K562 (cell line): ENCODE measurements around the gene CD70. TPM values are rescaled to one million over a fixed set of nuclear protein-coding genes. Genes with fewer than 3 reads are reported as not detected.

Experiments used
- ATAC-seq: fragments of 200-7000 bp; cut with Tn5 transposase; 3 replicates; pipeline ENCODE4 v1.9.1; 2020; ENCODE audit warnings: moderate library complexity
- BruUV-seq: library from RNA; stranded (reverse); fragments of 400-500 nt; replicated peaks from 2 replicates; lab custom pipeline; 2021; lab: Mats Ljungman, UMichigan
- CTCF ChIA-PET: fragments of 300-600 bp; formaldehyde crosslinking; extraction: SDS; loops from one replicate; lab custom pipeline; 2021; ENCODE audit warnings: low intra/inter-chr PET ratio; lab: Yijun Ruan, JAX
- POLR2A ChIA-PET: fragments of 300-600, 350-650 bp; sonication (Branson Sonifier 250); formaldehyde crosslinking; extraction: SDS; loops from one replicate; lab custom pipeline; 2021; ENCODE audit warnings: antibody characterized with exemption, inconsistent platforms; lab: Yijun Ruan, JAX
- DNase-seq, 4 experiments: peaks; one replicate each; pipeline versions ENCODE4 v3.0.0 to v3.0.0-alpha.2; 2011 to 2018; ENCODE audit warnings: low spot score in 3 of 4, mixed read lengths in 3 of 4; ENCODE audit errors: extremely low read depth in 1 of 4
- FAIRE-seq: peaks from 2 replicates; lab custom pipeline; 2011; peaks lifted over from hg19 to GRCh38; lab: Jason Lieb, UNC
- H2AFZ ChIP-seq: 2 replicates; pipeline ENCODE4 v1.6.0; 2011; ENCODE audit warnings: low read depth, low read length, control low read depth, inconsistent platforms
- H3K27ac ChIP-seq: fragments of 200-600 bp; 3 replicates; pipeline ENCODE4 v1.8.0; 2011; ENCODE audit warnings: low read depth, mild to moderate bottlenecking, control low read depth, inconsistent platforms, low read length, moderate library complexity, mixed read lengths; ENCODE audit errors: extremely low read depth
- H3K27me3 ChIP-seq, 2 experiments: fragments of 300-600 bp in 1 of 2; 2 replicates in 1 of 2; 3 replicates in 1 of 2; pipeline versions ENCODE4 v1.6.0 to v1.8.0; 2011; ENCODE audit warnings: inconsistent platforms in 2 of 2, low read length in 2 of 2, mild to moderate bottlenecking in 1 of 2, mixed read lengths in 1 of 2, moderate library complexity in 1 of 2; ENCODE audit not compliant: control insufficient read depth in 2 of 2, insufficient read depth in 2 of 2
- H3K36me3 ChIP-seq: fragments of 300-600 bp; 3 replicates; pipeline ENCODE4 v1.8.0; 2011; ENCODE audit warnings: mild to moderate bottlenecking, low read length, inconsistent platforms; ENCODE audit not compliant: control insufficient read depth, insufficient read depth
- H3K4me1 ChIP-seq, 2 experiments: fragments of 200-600 bp in 1 of 2; replicated peaks in 1 of 2; 2 replicates in 1 of 2; 3 replicates in 1 of 2; pipeline versions ENCODE4 v1.5.1 to v1.8.0; 2011; ENCODE audit warnings: inconsistent platforms in 2 of 2, low read length in 2 of 2, mild to moderate bottlenecking in 1 of 2, mixed read lengths in 1 of 2, moderate library complexity in 1 of 2; ENCODE audit not compliant: control insufficient read depth in 2 of 2, insufficient read depth in 2 of 2
- H3K4me2 ChIP-seq: 2 replicates; pipeline ENCODE4 v1.6.1; 2011; ENCODE audit warnings: low read length, control low read depth, inconsistent platforms, mixed read lengths; ENCODE audit not compliant: insufficient read depth
- H3K4me3 ChIP-seq: fragments of 200-600 bp; sonication (generic), shearing (Covaris generic); 2 replicates; pipeline ENCODE4 v1.5.1; 2016; ENCODE audit warnings: control low read depth, inconsistent platforms
- H3K79me2 ChIP-seq: fragments of 200-600 bp; 3 replicates; pipeline ENCODE4 v1.8.0; 2011; ENCODE audit warnings: low read length, inconsistent platforms; ENCODE audit not compliant: control insufficient read depth, insufficient read depth
- H3K9ac ChIP-seq, 2 experiments: 2 replicates each; pipeline versions ENCODE4 v1.6.0 to v1.6.1; 2011; ENCODE audit warnings: low read depth in 2 of 2, low read length in 2 of 2, control low read depth in 1 of 2, inconsistent platforms in 1 of 2, mild to moderate bottlenecking in 1 of 2, mixed read lengths in 1 of 2; ENCODE audit not compliant: insufficient read depth in 1 of 2
- H3K9me1 ChIP-seq: one replicate; pipeline ENCODE4 v1.6.0; 2011; ENCODE audit warnings: inconsistent platforms, mild to moderate bottlenecking, low read length, moderate library complexity; ENCODE audit not compliant: control insufficient read depth, insufficient read depth
- H3K9me3 ChIP-seq: replicated peaks from 2 replicates; pipeline ENCODE4 v1.5.1; 2011; ENCODE audit warnings: low read depth, low read length, inconsistent platforms; ENCODE audit not compliant: control insufficient read depth, insufficient read depth
- H4K20me1 ChIP-seq: replicated peaks from 2 replicates; pipeline ENCODE4 v1.6.1; 2011; ENCODE audit warnings: low read length, inconsistent platforms, mixed read lengths; ENCODE audit not compliant: control insufficient read depth, insufficient read depth
- FOXA3 ChIP-seq, 2 experiments: fragments of 450-650 bp in 1 of 2; sonication (generic) in 1 of 2; formaldehyde crosslinking; IDR thresholded peaks in 1 of 2; conservative IDR thresholded peaks in 1 of 2; 2 replicates each; pipeline versions ENCODE4 v1.4.0 to v1.8.0; 2020 to 2022; ENCODE audit warnings: mild to moderate bottlenecking in 2 of 2, missing genetic modification reagents in 1 of 2
- ID3 ChIP-seq, 2 experiments: fragments of 250-450 bp in 1 of 2; fragments of 450-650 bp in 1 of 2; sonication (Bioruptor Pico) in 1 of 2; IDR thresholded peaks; 2 replicates each; pipeline versions ENCODE4 v1.6.1 to v1.8.0; 2016 to 2021; ENCODE audit warnings: mild to moderate bottlenecking in 2 of 2, moderate library complexity in 2 of 2, missing compliant biosample characterization in 1 of 2, missing genetic modification characterization in 1 of 2
- THAP12 ChIP-seq: fragments of 250-450 bp; sonication (Bioruptor Pico); IDR thresholded peaks from 2 replicates; pipeline ENCODE4 v1.9.0; 2021; ENCODE audit warnings: mild to moderate bottlenecking, inconsistent platforms
- TRIM24 ChIP-seq, 2 experiments: fragments of 450-650 bp; IDR thresholded peaks; 2 replicates each; pipeline ENCODE4 v1.6.1; 2016
- WGBS: fragments of 100-300 bp; shearing (Covaris generic); methylation state at CpG from one replicate; pipeline ENCODE4 v1.1.6; 2016; ENCODE audit warnings: low coverage, mixed read lengths; ENCODE audit not compliant: insufficient coverage; ENCODE audit errors: missing lambda C conversion rate; 5-methylcytosine and 5-hydroxymethylcytosine counted together
- in situ Hi-C: fragments of 300-500 bp; cut with MboI; formaldehyde crosslinking; loops from 4 replicates; pipeline ENCODE4 v1.15.0; 2018; ENCODE audit warnings: inconsistent platforms, mixed read lengths
- intact Hi-C: fragments of 100-400 bp; cut with micrococcal nuclease; formaldehyde crosslinking; loops from 2 replicates; pipeline ENCODE4 v1.14.2; 2022
- polyA plus RNA-seq, 8 experiments: library from polyadenylated mRNA; depleted of rRNA in 4 of 8; stranded (reverse) in 5 of 8; unstranded in 3 of 8; fragments of >200 nt; fragmentation: Nextera tagmentation in 2 of 8; fragmentation: Illumina TruSeq in 1 of 8; extraction: Ambion mirVana in 2 of 8; extraction: Trizol in 1 of 8; gene quantifications; 2 replicates each; pipeline versions ENCODE4 v1.2.1 to v1.2.3, GENCODE V29; 2011 to 2014; ENCODE audit warnings: inconsistent platforms in 1 of 8, missing spikeins in 1 of 8
- total RNA-seq, 7 experiments: library from RNA; depleted of rRNA in 6 of 7; stranded (reverse); fragments of >200 nt in 6 of 7; fragmentation: Illumina TruSeq in 2 of 7; extraction: Trizol in 2 of 7; gene quantifications; 2 replicates each; pipeline versions ENCODE4 v1.2.1 to v1.2.3, GENCODE V29; 2011 to 2021; ENCODE audit warnings: low replicate concordance in 1 of 7

CD70 gene
- total and polyA plus RNA-seq, 9 of the 15 experiments (the other 6 are each of a cell fraction or from before 2014, with no cell fraction given): 0.06 to 0.58 (median 0.33) TPM; not detected in 4

DNA sequence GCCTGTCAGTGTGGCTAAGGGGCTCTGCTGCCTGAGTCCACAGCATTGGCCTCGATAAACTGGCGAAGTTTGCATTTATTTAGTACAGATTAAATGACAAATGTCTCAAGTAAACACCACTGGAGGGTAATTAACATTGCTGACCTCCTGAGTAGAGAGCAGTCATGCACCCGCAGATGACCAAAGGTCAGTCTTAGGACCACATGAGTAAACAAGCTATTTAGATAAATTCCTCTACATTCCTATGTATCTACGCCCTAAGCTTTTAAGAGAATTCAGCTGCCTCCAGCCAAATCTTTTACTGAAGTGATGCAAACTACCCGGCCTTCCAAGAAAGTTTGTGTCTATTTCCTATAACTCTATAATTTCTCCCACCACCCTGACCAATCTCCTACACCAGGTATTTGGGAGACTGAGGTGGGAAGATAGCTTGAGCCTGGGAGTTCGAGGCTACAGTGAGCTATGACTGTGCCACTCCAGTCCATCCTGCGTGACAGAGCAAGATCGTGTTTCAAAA is 22.9 kb downstream of the CD70 start:
- in situ Hi-C loops (no loop called here), intact Hi-C loops (no loop called here)
- Histone ChIP-seq H3K4me3 (no peak overlapping the region), H3K79me2 (no peaks in the 10 kb centered on the region), H3K4me2 (no peak overlapping the region), H3K9me1 (no peaks in the 10 kb centered on the region), H3K4me1 (peaks cover 4 to 7% of the 10 kb centered on the region in 2 experiments; a peak in 3 of 5 replicates), H3K36me3 (no peaks in the 10 kb centered on the region), H3K27me3 (no peaks in the 10 kb centered on the region), H2AFZ (no peak overlapping the region), H3K9me3 (peaks cover 18% of the 10 kb centered on the region), H4K20me1 (no peaks in the 10 kb centered on the region), H3K27ac (no peak overlapping the region), H3K9ac (no peak overlapping the region)
- no TSS peak for BruUV-seq
- ChIA-PET POLR2A (interaction anchor here (0.6 to 1.9 kb wide), 3 partner anchors 10 to 18 kb away, joined by 3 to 4 read pairs (median 4); no protein-coding TSS in a partner anchor), CTCF (no interaction called here)
- no peak for FAIRE-seq
- no peak for DNase-seq
- 10% methylated on average over 8 of the region's 8 CpGs for WGBS
- no peak for ATAC-seq
- TF ChIP-seq THAP12 (CRISPR knock-in tag) (no peak), FOXA3 (CRISPR knock-in tag; conservative IDR thresholded peaks at IDR 0.05 in 1 of 2, IDR thresholded peaks at IDR 0.05 in 1 of 2) (peak; percentile 83 to 96), TRIM24 (IDR thresholded peaks at IDR 0.05) (0 out of 4 replicates have a peak, but pooled peaks of 1 of the 2 experiments have one; percentile 13), ID3 (CRISPR knock-in tag; IDR thresholded peaks at IDR 0.05) (no peak), ID3 (tag; IDR thresholded peaks at IDR 0.05) (0 out of 2 replicates have a peak, but pooled peaks have one; percentile 44)
